Left lung (tissue), 10 donors: Measurements from ENCODE around the gene IL17RC. TPM values are rescaled to one million over a fixed set of nuclear protein-coding genes. Genes with fewer than 3 reads are reported as not detected.

ENCODE experiments used
- ATAC-seq: fragments of 200-7000 bp; cut with Tn5 transposase; one replicate; pipeline ENCODE4 v1.9.1; 2020; ENCODE audit warnings: moderate library complexity
- DNase-seq, 4 donors: peaks; one replicate each; pipeline ENCODE4 v3.0.0-alpha.2; 2013 to 2020
- H3K27ac ChIP-seq, 2 donors: fragments of 200-600 bp; sonication (generic) in 1 of 2; one replicate each; pipeline versions ENCODE4 v1.5.0 to v1.8.0; 2020 to 2021
- H3K27me3 ChIP-seq, 2 donors: fragments of 200-600 bp; sonication (generic) in 1 of 2; one replicate each; pipeline versions ENCODE4 v1.5.0 to v1.8.0; 2020 to 2021
- H3K36me3 ChIP-seq, 2 donors: fragments of 200-600 bp; sonication (generic) in 1 of 2; one replicate each; pipeline versions ENCODE4 v1.5.0 to v1.8.0; 2020 to 2021
- H3K4me1 ChIP-seq, 2 donors: fragments of 200-600 bp; one replicate each; pipeline ENCODE4 v1.8.0; 2021
- H3K4me3 ChIP-seq, 2 donors: fragments of 200-600 bp; sonication (generic) in 1 of 2; one replicate each; pipeline versions ENCODE4 v1.5.0 to v1.8.0; 2020 to 2021; ENCODE audit warnings: mild to moderate bottlenecking in 1 of 2
- H3K9me3 ChIP-seq, 2 donors: fragments of 200-600 bp; sonication (generic) in 1 of 2; one replicate each; pipeline versions ENCODE4 v1.5.0 to v1.8.0; 2020 to 2021
- CTCF ChIP-seq, 2 donors: fragments of 200-600 bp; sonication (generic) in 1 of 2; IDR thresholded peaks; one replicate each; pipeline versions ENCODE4 v1.5.0 to v1.8.0; 2021; ENCODE audit warnings: antibody characterized with exemption in 2 of 2
- intact Hi-C, 2 donors: fragments of 100-400 bp; cut with DNase I; formaldehyde crosslinking; loops; one replicate each; pipeline versions ENCODE4 v1.11.2 to v1.14.2; 2022
- polyA plus RNA-seq, 6 donors: library from polyadenylated mRNA; unstranded; fragments of 120-200 nt; gene quantifications; one replicate each; pipeline ENCODE4 v1.2.1, GENCODE V29; 2013; ENCODE audit not compliant: insufficient read length in 6 of 6
- total RNA-seq, 2 donors: library from RNA; stranded (reverse); fragmentation: NEBNext Ultra II Directional; extraction: Animal tissue kit (Norgen Biotek cat#: 25700); gene quantifications; one replicate each; pipeline ENCODE4 v1.2.1, GENCODE V29; 2021
- donor health status: DM: no; HTN: yes; CAD: no.
- donor health status: DM: no; HTN: no; CAD: no.

IL17RC gene
- total and polyA plus RNA-seq, 8 donors, result 20.4 to 54.4 (median 46.9) TPM

GRCh38 chr3:9951598-9951961 lies 34.7 kb downstream of the IL17RC start:
- ATAC-seq (no peak), DNase-seq (no peak)
- peaks cover 0 to 17% of the 10 kb centered on the region in 2 donors for H3K27me3 ChIP-seq
- TF ChIP-seq CTCF (IDR thresholded peaks at IDR 0.05), result no peak
- H3K4me3 ChIP-seq, result peak overlapping the region; percentile 41 to 42
- intact Hi-C loops, result no loop called here
- no peak overlapping the region for H3K27ac ChIP-seq
- H3K36me3 ChIP-seq, result no peaks in the 10 kb centered on the region
- H3K9me3 ChIP-seq, result no peaks in the 10 kb centered on the region
- peaks cover 8 to 13% of the 10 kb centered on the region in 2 donors for H3K4me1 ChIP-seq

GRCh38 chr3:9951962-9952805 lies 35.3 kb downstream of the IL17RC start, which contains the start of gene PRRT3:
TSS of gene PRRT3 (minus strand) at chr3:9952408. CDS start at chr3:9950115, 2,293 bp downstream.
- H3K27me3 ChIP-seq, result peaks cover 0 to 17% of the 10 kb centered on the region in 2 donors
- no peak for TF ChIP-seq CTCF (IDR thresholded peaks at IDR 0.05)
- peak; percentile 61 for ATAC-seq
- H3K4me1 ChIP-seq, result peaks cover 8 to 13% of the 10 kb centered on the region in 2 donors
- H3K36me3 ChIP-seq, result no peaks in the 10 kb centered on the region
- no peak within 1 kb of the TSS for H3K27ac ChIP-seq
- peak within 1 kb of the TSS; percentile 41 to 42 for H3K4me3 ChIP-seq
- intact Hi-C loops, result no loop called here
- H3K9me3 ChIP-seq, result no peaks in the 10 kb centered on the region
- DNase-seq, result no peak

- no peak for TF ChIP-seq CTCF (IDR thresholded peaks at IDR 0.05)
- no peaks in the 10 kb centered on the region for H3K36me3 ChIP-seq
- no peak overlapping the region for H3K27ac ChIP-seq
- DNase-seq (no peak), ATAC-seq (no peak)
- intact Hi-C loops, result no loop called here
- peaks cover 0 to 17% of the 10 kb centered on the region in 2 donors for H3K27me3 ChIP-seq
- H3K4me3 ChIP-seq, result no peak overlapping the region
- H3K9me3 ChIP-seq, result no peaks in the 10 kb centered on the region
- peaks cover 8 to 13% of the 10 kb centered on the region in 2 donors for H3K4me1 ChIP-seq
Measured at GRCh38 chr3:9955067-9955502, 38.2 kb downstream of the IL17RC start.

- ATAC-seq (peak; percentile 51), DNase-seq (no peak)
Measured at GRCh38 chr3:9955611-9956352, 38.9 kb downstream of the IL17RC start.

More at GRCh38 chr3:9955611-9956352, 38.9 kb downstream of the IL17RC start:
- H3K9me3 ChIP-seq, result no peaks in the 10 kb centered on the region
- peaks cover 0 to 17% of the 10 kb centered on the region in 2 donors for H3K27me3 ChIP-seq
- no peak for TF ChIP-seq CTCF (IDR thresholded peaks at IDR 0.05)
- no peak overlapping the region for H3K4me3 ChIP-seq
- intact Hi-C loops, result no loop called here
- H3K36me3 ChIP-seq, result no peaks in the 10 kb centered on the region
- H3K27ac ChIP-seq, result no peak overlapping the region
- peaks cover 8 to 13% of the 10 kb centered on the region in 2 donors for H3K4me1 ChIP-seq
